Measurements from ENCODE around the gene GNAT2. TPM values are rescaled to one million over a fixed set of nuclear protein-coding genes. Genes with fewer than 3 reads are reported as not detected.

GNAT2 gene
- total RNA-seq, 1 experiment from 2014 or later: 0.52 TPM

DNA sequence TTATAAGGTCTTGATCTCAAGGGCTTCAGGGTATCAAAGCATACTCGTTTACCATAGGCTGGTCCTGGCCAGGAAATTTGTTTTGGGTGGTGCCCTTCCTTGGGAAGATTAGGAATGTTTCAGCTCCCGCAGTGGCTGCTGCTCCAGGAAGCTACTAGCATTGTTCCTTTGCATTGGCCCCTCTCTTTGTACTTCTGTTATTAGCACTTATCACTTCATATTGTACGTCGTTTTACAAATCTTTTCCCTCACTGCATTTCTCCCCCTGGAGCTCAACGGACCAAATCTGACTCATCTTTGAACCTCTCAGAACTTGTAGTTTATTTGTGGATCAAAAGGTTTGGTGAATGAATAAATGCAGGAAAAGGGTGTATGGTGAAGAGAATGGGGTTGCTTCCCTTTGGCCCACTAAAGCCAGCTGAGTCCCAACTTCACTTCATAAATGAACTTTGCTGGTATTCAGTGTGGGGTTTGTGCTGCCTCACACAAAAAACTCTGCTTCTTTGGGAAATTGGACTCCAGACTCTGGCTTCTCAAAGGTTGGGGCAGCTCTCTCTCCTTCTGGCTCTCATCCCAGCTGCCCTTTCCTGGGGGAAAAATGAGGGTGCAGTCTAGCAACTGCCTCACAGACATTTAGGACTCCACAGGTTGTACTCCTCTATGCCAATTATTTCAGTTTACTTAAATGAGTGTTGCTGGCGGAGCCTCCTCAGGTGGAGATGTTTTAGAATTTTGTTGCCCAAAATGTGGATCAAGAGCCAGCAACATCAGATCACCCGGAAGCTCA is 5.9 kb downstream of the GNAT2 start:
- Histone ChIP-seq H3K27ac (no peak overlapping the region), H3K4me2 (no peak overlapping the region), H2AFZ (no peak overlapping the region), H3K4me3 (no peak overlapping the region), H3K36me3 (ENCODE audit: low read depth) (no peaks in the 10 kb centered on the region), H3F3A (ENCODE audit: insufficient read depth, low read depth) (peaks cover 38% of the 10 kb centered on the region), H3K9me3 (ENCODE audit: insufficient read depth, low read depth) (no peaks in the 10 kb centered on the region), H3K79me2 (ENCODE audit: low read depth) (peaks cover 1% of the 10 kb centered on the region; the same call in 1 of the 2 replicates), H3K27me3 (ENCODE audit: insufficient read depth, low read depth) (no peaks in the 10 kb centered on the region), H3K4me1 (replicated peaks; ENCODE audit: insufficient read depth) (peaks cover 29% of the 10 kb centered on the region), H3K9me2 (ENCODE audit: insufficient read depth) (no peaks in the 10 kb centered on the region), H4K20me1 (ENCODE audit: insufficient read depth) (no peaks in the 10 kb centered on the region)
- no TSS peak for BruUV-seq (replicated peaks)
- ChIA-PET CTCF (interaction anchor here (0.6 kb wide), 1 partner anchor 23 kb away, joined by 3 read pairs; no protein-coding TSS in a partner anchor), POLR2A (ENCODE audit: unreplicated experiment) (interaction anchor here (0.6 to 0.7 kb wide), 3 partner anchors 382 to 521 kb away, joined by 4 to 13 read pairs (median 7); no protein-coding TSS in a partner anchor)
- no peak for DNase-seq
- intact Hi-C loops (cut with micrococcal nuclease; ENCODE audit: unreplicated experiment): no loop called here
- no peak for TF ChIP-seq EZH2 (IDR thresholded peaks at IDR 0.05; ENCODE audit: low read depth)
- TF ChIP-seq, protein P1, sequence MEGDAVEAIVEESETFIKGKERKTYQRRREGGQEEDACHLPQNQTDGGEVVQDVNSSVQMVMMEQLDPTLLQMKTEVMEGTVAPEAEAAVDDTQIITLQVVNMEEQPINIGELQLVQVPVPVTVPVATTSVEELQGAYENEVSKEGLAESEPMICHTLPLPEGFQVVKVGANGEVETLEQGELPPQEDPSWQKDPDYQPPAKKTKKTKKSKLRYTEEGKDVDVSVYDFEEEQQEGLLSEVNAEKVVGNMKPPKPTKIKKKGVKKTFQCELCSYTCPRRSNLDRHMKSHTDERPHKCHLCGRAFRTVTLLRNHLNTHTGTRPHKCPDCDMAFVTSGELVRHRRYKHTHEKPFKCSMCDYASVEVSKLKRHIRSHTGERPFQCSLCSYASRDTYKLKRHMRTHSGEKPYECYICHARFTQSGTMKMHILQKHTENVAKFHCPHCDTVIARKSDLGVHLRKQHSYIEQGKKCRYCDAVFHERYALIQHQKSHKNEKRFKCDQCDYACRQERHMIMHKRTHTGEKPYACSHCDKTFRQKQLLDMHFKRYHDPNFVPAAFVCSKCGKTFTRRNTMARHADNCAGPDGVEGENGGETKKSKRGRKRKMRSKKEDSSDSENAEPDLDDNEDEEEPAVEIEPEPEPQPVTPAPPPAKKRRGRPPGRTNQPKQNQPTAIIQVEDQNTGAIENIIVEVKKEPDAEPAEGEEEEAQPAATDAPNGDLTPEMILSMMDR (conservative IDR thresholded peaks at IDR 0.05): no peak

DNA sequence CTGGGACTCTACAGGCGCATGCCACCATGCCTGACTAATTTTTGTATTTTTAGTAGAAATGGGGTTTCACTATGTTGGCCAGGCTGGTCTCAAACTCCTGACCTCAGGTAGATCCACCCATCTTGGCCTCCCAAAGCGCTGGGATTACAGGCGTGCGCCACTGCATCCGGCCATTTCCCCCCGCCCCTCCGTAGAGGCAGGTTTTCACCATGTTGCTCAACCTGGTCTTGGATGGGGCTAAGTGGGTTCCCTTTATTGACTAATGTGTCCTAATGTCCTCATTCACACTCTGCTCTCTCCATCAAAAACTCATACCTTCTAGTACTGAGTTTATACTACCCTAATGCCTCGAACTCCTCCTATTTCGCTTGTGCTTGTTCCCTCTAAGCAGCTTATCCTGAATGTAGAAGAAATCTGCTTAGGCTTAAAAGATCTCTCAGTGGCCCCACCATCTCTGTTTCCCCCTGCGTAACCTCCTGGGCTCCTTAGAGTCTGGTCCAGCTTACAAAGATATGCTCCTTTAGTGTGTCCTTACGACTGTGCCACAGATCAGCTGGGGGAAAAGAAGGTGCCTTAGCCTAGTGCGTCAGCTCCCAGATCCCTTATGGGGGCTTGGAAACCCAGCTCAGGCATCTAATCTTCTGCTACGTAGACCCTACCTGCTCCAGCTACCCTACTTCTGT is 8.0 kb downstream of the GNAT2 start:
- intact Hi-C loops (cut with micrococcal nuclease; ENCODE audit: unreplicated experiment): no loop called here

DNA sequence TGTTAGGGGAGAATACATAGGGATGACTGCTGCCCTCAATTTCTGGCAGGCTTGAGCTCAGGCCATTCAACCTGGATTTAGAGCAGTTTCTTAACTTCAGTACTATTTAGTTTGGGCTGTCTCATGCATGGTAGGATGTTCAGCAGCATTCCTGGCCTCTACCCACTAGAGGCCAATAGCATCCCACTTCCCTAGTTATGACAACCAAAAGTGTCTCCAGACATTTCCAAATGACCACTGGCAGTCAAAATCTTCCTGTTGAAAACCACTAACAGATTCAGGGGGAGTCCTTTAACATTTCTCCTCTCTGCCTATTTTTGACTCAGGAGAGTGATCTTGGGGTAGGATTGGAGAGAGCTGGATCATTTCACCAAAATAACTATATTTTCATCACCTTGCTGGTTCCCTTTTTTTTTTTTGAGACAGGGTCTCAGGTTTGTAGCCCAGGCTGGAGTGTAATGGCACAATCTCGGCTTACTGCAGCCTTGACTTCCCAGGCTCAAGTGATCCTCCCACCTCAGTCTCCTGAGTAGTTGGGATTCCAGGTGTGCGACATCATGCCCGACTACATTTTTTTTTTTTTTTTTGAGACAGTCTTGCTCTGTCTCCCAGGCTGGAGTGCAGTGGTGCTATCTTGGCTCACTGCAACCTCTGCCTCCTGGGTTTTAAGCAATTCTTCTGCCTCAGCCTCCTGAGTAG is 8.7 kb downstream of the GNAT2 start:
- intact Hi-C loops (cut with micrococcal nuclease; ENCODE audit: unreplicated experiment): no loop called here
- H3K9me2 ChIP-seq (ENCODE audit: insufficient read depth): no peaks in the 10 kb centered on the region
- peak overlapping the region; percentile 41 for H3K27ac ChIP-seq
- no peaks in the 10 kb centered on the region for H4K20me1 ChIP-seq (ENCODE audit: insufficient read depth)
- H3K9me3 ChIP-seq (ENCODE audit: insufficient read depth, low read depth): no peaks in the 10 kb centered on the region
- H3K27me3 ChIP-seq (ENCODE audit: insufficient read depth, low read depth): no peaks in the 10 kb centered on the region
- peak; percentile 32 to 62 for DNase-seq
- H3F3A ChIP-seq (ENCODE audit: insufficient read depth, low read depth): peaks cover 14% of the 10 kb centered on the region; the same call in 1 of the 2 replicates
- peak overlapping the region; percentile 42 for H3K4me2 ChIP-seq
- TF ChIP-seq, protein P1 (conservative IDR thresholded peaks at IDR 0.05): no peak
- no peak for TF ChIP-seq EZH2 (IDR thresholded peaks at IDR 0.05; ENCODE audit: low read depth)
- no TSS peak for BruUV-seq (replicated peaks)
- no peak overlapping the region for H2AFZ ChIP-seq
- peaks cover 7% of the 10 kb centered on the region for H3K4me1 ChIP-seq (replicated peaks; ENCODE audit: insufficient read depth)
- H3K36me3 ChIP-seq (ENCODE audit: low read depth): no peaks in the 10 kb centered on the region
- no peaks in the 10 kb centered on the region for H3K79me2 ChIP-seq (ENCODE audit: low read depth)
- ChIA-PET CTCF (no interaction called here), POLR2A (ENCODE audit: unreplicated experiment) (no interaction called here)
- H3K4me3 ChIP-seq: no peak overlapping the region

More for the DNA sequence above, 8.0 kb downstream of the GNAT2 start:
- Histone ChIP-seq H4K20me1 (ENCODE audit: insufficient read depth) (no peaks in the 10 kb centered on the region), H3K4me1 (replicated peaks; ENCODE audit: insufficient read depth) (peaks cover 9% of the 10 kb centered on the region), H3K36me3 (ENCODE audit: low read depth) (no peaks in the 10 kb centered on the region), H3F3A (ENCODE audit: insufficient read depth, low read depth) (peaks cover 17% of the 10 kb centered on the region; the same call in 1 of the 2 replicates), H3K4me2 (no peak overlapping the region), H3K9me3 (ENCODE audit: insufficient read depth, low read depth) (no peaks in the 10 kb centered on the region), H3K4me3 (no peak overlapping the region), H3K27ac (no peak overlapping the region), H3K27me3 (ENCODE audit: insufficient read depth, low read depth) (no peaks in the 10 kb centered on the region), H3K9me2 (ENCODE audit: insufficient read depth) (no peaks in the 10 kb centered on the region), H3K79me2 (ENCODE audit: low read depth) (no peaks in the 10 kb centered on the region), H2AFZ (no peak overlapping the region)
- POLR2A ChIA-PET (ENCODE audit: unreplicated experiment): no interaction called here
- CTCF ChIA-PET: no interaction called here
- no peak for DNase-seq
- TF ChIP-seq EZH2 (IDR thresholded peaks at IDR 0.05; ENCODE audit: low read depth): no peak
- TF ChIP-seq, protein P1 (conservative IDR thresholded peaks at IDR 0.05): no peak
- BruUV-seq (replicated peaks): no TSS peak

Measured in PC-9 (cell line).